Ovary (tissue), 9 donors: ENCODE data around the gene CKS2. TPM values are rescaled to one million over a fixed set of nuclear protein-coding genes. Genes with fewer than 3 reads are reported as not detected.
A peak's percentile ranks its signal among the peaks of the same experiment; 100 is the strongest.

Source experiments
- DNase-seq, 5 donors: peaks; one replicate each; pipeline ENCODE4 v3.0.0-alpha.2; 2019 to 2020
- H3K27ac ChIP-seq, 2 donors: fragments of 200-600 bp; one replicate each; pipeline versions ENCODE4 v1.5.1 to v1.8.0; 2019 to 2022
- H3K27me3 ChIP-seq: fragments of 200-600 bp; one replicate; pipeline ENCODE4 v1.8.0; 2022
- H3K36me3 ChIP-seq: fragments of 200-600 bp; sonication (generic); one replicate; pipeline ENCODE4 v1.5.1; 2019
- H3K4me1 ChIP-seq: one replicate; pipeline ENCODE4 v1.8.1; 2013; ENCODE audit warnings: mild to moderate bottlenecking, moderate library complexity; ENCODE audit not compliant: insufficient read depth
- H3K4me3 ChIP-seq: fragments of 200-600 bp; sonication (generic); one replicate; pipeline ENCODE4 v1.5.1; 2017
- H3K9me3 ChIP-seq, 2 donors: fragments of 200-600 bp in 1 of 2; sonication (generic) in 1 of 2; one replicate each; pipeline versions ENCODE4 v1.5.1 to v1.8.1; 2013 to 2019; ENCODE audit warnings: mild to moderate bottlenecking in 1 of 2, moderate library complexity in 1 of 2
- EP300 ChIP-seq: sonication (generic); formaldehyde crosslinking; IDR thresholded peaks from one replicate; pipeline ENCODE4 v1.6.1; 2017; ENCODE audit warnings: antibody characterized with exemption
- POLR2A ChIP-seq: fragments of 450-650 bp; IDR thresholded peaks from one replicate; pipeline ENCODE4 v1.6.1; 2017; ENCODE audit warnings: antibody characterized with exemption, mild to moderate bottlenecking, moderate library complexity
- WGBS, 3 donors: extraction: QIAGEN DNeasy Blood & Tissue Kit in 1 of 3; methylation state at CpG; one replicate each; pipeline versions ENCODE4 v1.1.5 to v1.1.7; 2013 to 2017; 5-methylcytosine and 5-hydroxymethylcytosine counted together
- intact Hi-C, 4 donors: fragments of 100-400 bp; cut with DNase I; formaldehyde crosslinking; loops; one replicate each; pipeline versions ENCODE4 v1.11.0 to v1.15.1; 2022 to 2023
- polyA plus RNA-seq, 2 donors: library from polyadenylated mRNA; stranded (reverse); fragments of 200-250 nt in 1 of 2; fragments of 350-450 nt in 1 of 2; fragmentation: Illumina TruSeq in 1 of 2; extraction: RNeasy Lipid Tissue Mini Kit (QIAGEN cat#74804) in 1 of 2; gene quantifications; one replicate each; pipeline ENCODE4 v1.2.3, GENCODE V29; 2013 to 2014
- total RNA-seq, 7 donors: library from RNA; depleted of rRNA in 2 of 7; stranded (reverse); fragments of >200 nt in 2 of 7; fragmentation: NEBNext Ultra II Directional in 3 of 7; extraction: Animal tissue kit (Norgen Biotek cat#: 25700) in 3 of 7; gene quantifications; one replicate each; pipeline versions ENCODE4 v1.1.0 to v1.2.4, GENCODE V29; 2016 to 2023
- TF ChIP-seq, protein P1 (sequence below), 3 donors: fragments of 450-650 bp in 2 of 3; fragments of 200-600 bp in 1 of 3; IDR thresholded peaks; one replicate each; pipeline versions ENCODE4 v1.5.1 to v1.8.0; 2016 to 2022; ENCODE audit warnings: antibody characterized with exemption in 3 of 3, mild to moderate bottlenecking in 1 of 3
- donor health status: DM: no; HTN: no; CAD: no; lungs with moderate emphysema.
- donor health status: DM: no; HTN: no; CAD: no.
- donor health status: Bipolar disorder and iron deficiency.
- donor health status: DM: yes; HTN: yes; CAD: no.
- donor health status: DM: no; HTN: no; CAD: no.
- donor health status: DM: yes; HTN: yes; CAD: no.

CKS2 gene
- total and polyA plus RNA-seq, 9 donors: 2.9 to 13.8 (median 7.6) TPM

DNA sequence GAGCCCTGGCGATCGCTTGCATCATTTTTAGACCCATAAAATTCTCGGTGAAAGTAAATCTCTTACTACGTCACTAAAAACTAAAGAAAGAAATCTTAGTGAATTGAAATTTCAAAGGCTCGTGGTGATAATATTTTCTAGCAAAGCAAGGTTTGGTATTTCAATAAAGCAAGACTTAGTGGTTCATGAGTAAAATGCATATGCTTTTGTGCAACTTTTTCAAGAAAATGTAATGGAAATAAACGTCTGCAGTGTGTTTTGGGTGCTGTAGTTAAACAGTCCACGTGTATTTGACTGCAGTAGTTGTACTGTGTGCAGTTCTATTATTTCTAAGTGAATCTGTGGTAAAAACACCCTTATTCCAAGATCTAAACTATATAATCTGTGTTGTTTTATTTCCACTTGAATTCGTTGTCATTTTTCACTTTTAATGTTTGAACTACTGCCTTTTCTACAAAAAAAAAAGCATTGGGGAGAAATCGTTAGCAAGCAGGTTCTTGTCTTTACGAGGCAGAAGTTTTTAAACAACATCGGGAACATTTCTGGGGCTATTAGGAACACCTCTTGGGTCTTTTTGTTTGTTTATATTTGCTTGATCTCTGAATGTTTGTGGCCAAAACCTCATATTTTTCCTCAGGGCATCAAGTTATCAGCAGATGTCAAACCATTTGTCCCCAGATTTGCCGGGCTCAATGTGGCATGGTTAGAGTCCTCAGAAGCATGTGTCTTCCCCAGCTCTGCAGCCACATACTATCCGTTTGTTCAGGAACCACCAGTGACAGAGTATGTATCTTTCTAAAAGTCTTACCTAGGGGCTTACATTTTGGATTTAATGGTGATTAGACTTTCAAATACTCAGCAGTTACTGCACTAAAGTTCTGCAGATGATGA lies 8.3 kb downstream of the CKS2 start:
- no peaks in the 10 kb centered on the region for H3K36me3 ChIP-seq
- WGBS, 3 donors: 1 to 2% (median 2%) methylated on average over 13 of the region's 13 CpGs
- DNase-seq: no peak
- H3K27me3 ChIP-seq: no peaks in the 10 kb centered on the region
- peak overlapping the region; percentile 91 for H3K4me3 ChIP-seq
- TF ChIP-seq POLR2A: no peak
- TF ChIP-seq EP300: no peak
- TF ChIP-seq, protein P1, sequence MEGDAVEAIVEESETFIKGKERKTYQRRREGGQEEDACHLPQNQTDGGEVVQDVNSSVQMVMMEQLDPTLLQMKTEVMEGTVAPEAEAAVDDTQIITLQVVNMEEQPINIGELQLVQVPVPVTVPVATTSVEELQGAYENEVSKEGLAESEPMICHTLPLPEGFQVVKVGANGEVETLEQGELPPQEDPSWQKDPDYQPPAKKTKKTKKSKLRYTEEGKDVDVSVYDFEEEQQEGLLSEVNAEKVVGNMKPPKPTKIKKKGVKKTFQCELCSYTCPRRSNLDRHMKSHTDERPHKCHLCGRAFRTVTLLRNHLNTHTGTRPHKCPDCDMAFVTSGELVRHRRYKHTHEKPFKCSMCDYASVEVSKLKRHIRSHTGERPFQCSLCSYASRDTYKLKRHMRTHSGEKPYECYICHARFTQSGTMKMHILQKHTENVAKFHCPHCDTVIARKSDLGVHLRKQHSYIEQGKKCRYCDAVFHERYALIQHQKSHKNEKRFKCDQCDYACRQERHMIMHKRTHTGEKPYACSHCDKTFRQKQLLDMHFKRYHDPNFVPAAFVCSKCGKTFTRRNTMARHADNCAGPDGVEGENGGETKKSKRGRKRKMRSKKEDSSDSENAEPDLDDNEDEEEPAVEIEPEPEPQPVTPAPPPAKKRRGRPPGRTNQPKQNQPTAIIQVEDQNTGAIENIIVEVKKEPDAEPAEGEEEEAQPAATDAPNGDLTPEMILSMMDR (IDR thresholded peaks at IDR 0.05): no peak
- H3K4me1 ChIP-seq: peaks cover 9% of the 10 kb centered on the region
- intact Hi-C loops: loop anchor here in 2 of 4 donors (10.0 kb wide), 2 partner anchors 786 to 934 kb away; partner anchors contain the start of gene SPIN1 (in 1 of the 2)
- no peaks in the 10 kb centered on the region for H3K9me3 ChIP-seq
- peak overlapping the region; percentile 99 to 100 for H3K27ac ChIP-seq

DNA sequence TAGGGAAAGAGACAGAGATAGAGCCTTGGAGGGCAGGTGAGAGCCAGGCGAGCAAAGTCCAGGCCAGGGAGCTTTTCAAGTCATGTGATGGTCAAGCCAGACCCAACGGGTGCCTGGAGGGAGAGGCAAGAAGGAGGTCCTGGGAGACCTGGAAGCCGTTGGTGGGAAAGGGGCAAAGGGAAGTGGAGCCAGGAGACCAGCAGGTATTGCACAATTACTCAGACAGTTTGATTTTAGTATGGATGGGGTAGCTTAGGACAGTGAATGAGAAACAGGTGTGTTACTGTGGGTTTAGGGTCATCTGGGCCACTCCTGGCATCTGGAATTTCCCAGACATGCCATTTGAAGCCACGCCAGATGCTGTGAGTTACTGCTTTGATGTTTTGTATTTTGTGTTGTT lies 12.4 kb downstream of the CKS2 start:
- peak in 1 of 5 donors; percentile 21 for DNase-seq
- no peak overlapping the region for H3K27ac ChIP-seq
- no peaks in the 10 kb centered on the region for H3K9me3 ChIP-seq
- H3K4me3 ChIP-seq: no peak overlapping the region
- H3K27me3 ChIP-seq: no peaks in the 10 kb centered on the region
- H3K4me1 ChIP-seq: peaks cover 12% of the 10 kb centered on the region
- intact Hi-C loops: loop anchor here in 2 of 4 donors (10.0 kb wide), 2 partner anchors 51 to 221 kb away; no protein-coding TSS in a partner anchor
- no peak for TF ChIP-seq EP300
- TF ChIP-seq, protein P1 (IDR thresholded peaks at IDR 0.05): no peak
- no peak for TF ChIP-seq POLR2A
- WGBS, 3 donors: 68 to 83% (median 77%) methylated on average over 4 of the region's 4 CpGs
- no peaks in the 10 kb centered on the region for H3K36me3 ChIP-seq

DNA sequence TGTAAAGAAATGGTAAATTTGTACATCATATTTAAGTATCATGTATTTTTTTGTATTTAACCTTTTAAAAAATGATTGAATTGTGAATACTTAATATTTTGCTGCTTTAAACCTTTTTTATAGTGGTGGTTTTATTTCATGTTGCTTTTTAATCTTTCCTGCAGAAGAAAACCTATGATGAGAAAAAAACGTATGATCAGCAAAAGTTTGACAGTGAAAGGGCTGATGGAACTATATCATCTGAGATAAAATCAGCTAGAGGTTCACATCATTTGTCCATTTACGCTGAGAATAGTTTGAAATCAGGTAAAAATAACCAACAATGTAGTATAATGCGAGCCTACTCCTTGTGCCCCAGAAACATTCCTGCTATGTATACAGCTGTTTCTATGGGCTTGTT lies 14.7 kb downstream of the CKS2 start:
- no peaks in the 10 kb centered on the region for H3K36me3 ChIP-seq
- H3K9me3 ChIP-seq: no peaks in the 10 kb centered on the region
- intact Hi-C loops: loop anchor here in 2 of 4 donors (10.0 kb wide), 2 partner anchors 49 to 219 kb away; no protein-coding TSS in a partner anchor
- H3K4me1 ChIP-seq: peaks cover 7% of the 10 kb centered on the region
- 85 to 88% (median 86%) methylated on average over 3 of the region's 3 CpGs for WGBS, 3 donors
- no peak for DNase-seq
- no peak for TF ChIP-seq POLR2A
- TF ChIP-seq, protein P1 (IDR thresholded peaks at IDR 0.05): no peak
- no peak for TF ChIP-seq EP300
- H3K27ac ChIP-seq: no peak overlapping the region
- no peaks in the 10 kb centered on the region for H3K27me3 ChIP-seq
- H3K4me3 ChIP-seq: no peak overlapping the region

DNA sequence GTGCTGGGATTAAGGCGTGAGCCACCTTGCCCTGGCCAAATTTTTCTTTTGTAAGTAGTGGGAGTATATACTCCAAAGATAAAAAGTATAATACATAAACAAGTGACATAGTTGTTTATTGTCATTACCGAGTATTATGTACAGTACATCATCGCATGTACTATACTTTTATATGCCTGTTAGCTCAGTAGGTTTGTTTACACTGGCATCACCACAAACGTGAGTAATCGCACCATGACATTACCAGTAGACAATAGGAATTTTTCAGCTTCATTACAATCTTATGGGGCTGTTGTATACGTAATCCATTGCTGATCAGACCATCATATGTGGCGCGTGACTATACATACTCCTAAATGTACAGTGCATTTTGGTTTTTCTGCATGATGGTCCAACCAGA lies 17.1 kb downstream of the CKS2 start:
- no peak for DNase-seq
- intact Hi-C loops: loop anchor here in 2 of 4 donors (10.0 kb wide), 2 partner anchors 47 to 217 kb away; no protein-coding TSS in a partner anchor
- Histone ChIP-seq H3K27ac (no peak overlapping the region), H3K27me3 (no peaks in the 10 kb centered on the region), H3K9me3 (no peaks in the 10 kb centered on the region), H3K4me1 (peaks cover 7% of the 10 kb centered on the region), H3K4me3 (no peak overlapping the region), H3K36me3 (no peaks in the 10 kb centered on the region)
- no peak for TF ChIP-seq EP300
- 87 to 90% (median 90%) methylated on average over 8 of the region's 8 CpGs for WGBS, 3 donors

DNA sequence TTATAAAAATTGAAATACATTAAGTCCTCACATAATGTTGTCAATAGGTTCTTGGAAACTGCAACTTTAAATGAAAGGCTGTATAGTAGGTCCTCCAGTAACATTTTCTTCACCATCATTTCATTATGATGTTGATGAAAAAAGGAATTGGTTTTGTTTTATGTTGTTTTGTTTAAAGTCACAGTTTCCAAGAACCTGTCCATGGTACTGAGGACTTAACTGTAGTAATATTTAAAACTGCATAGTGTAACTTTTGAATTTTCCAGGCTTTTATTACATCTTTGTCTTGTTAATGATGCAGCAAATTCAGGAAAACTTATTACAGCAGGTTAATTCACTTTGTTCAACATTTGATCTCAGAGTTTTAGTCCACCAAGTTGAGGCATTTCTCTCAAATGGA lies 18.9 kb downstream of the CKS2 start:
- Histone ChIP-seq H3K27me3 (no peaks in the 10 kb centered on the region), H3K4me1 (peaks cover under 1% of the 10 kb centered on the region), H3K27ac (no peak overlapping the region), H3K36me3 (no peaks in the 10 kb centered on the region), H3K4me3 (no peak overlapping the region), H3K9me3 (no peaks in the 10 kb centered on the region)
- no peak for DNase-seq
- intact Hi-C loops: loop anchor here in 2 of 4 donors (10.0 kb wide), 2 partner anchors 45 to 215 kb away; no protein-coding TSS in a partner anchor
- TF ChIP-seq, protein P1 (IDR thresholded peaks at IDR 0.05): no peak
- TF ChIP-seq EP300 (no peak), POLR2A (no peak)
